HCT116 (cell line): Measurements from ENCODE around the gene TXLNG.

Source experiments
- ATF3 ChIP-seq: IDR thresholded peaks from 2 replicates; pipeline ENCODE4 v1.6.1; 2012
- EGR1 ChIP-seq: IDR thresholded peaks from 2 replicates; pipeline ENCODE4 v1.6.1; 2012; ENCODE audit warnings: low read depth
- EZH2 ChIP-seq: fragments of 200-600 bp; sonication (generic); IDR thresholded peaks from 2 replicates; pipeline ENCODE4 v1.6.1; 2017; ENCODE audit warnings: antibody characterized with exemption, mixed run types
- EZH2phosphoT487 ChIP-seq: fragments of 200-600 bp; IDR thresholded peaks from 2 replicates; pipeline ENCODE4 v1.6.1; 2018; ENCODE audit warnings: antibody characterized with exemption, borderline replicate concordance
- POLR2AphosphoS5 ChIP-seq: IDR thresholded peaks from 2 replicates; pipeline ENCODE4 v1.6.1; 2011; ENCODE audit warnings: mild to moderate bottlenecking, low read depth, low read length, moderate library complexity
- RAD21 ChIP-seq: IDR thresholded peaks from 2 replicates; pipeline ENCODE4 v1.6.1; 2012; ENCODE audit warnings: low read depth, mild to moderate bottlenecking
- REST ChIP-seq: IDR thresholded peaks from 2 replicates; pipeline ENCODE4 v1.6.1; 2012; ENCODE audit warnings: low read depth
- SIN3A ChIP-seq: IDR thresholded peaks from 2 replicates; pipeline ENCODE4 v1.6.1; 2012; ENCODE audit warnings: low read depth
- TF ChIP-seq, protein P1 (sequence below), 3 experiments: fragments of 200-600 bp in 1 of 3; sonication (generic) in 1 of 3; IDR thresholded peaks in 2 of 3; conservative IDR thresholded peaks in 1 of 3; 2 replicates each; pipeline ENCODE4 v1.5.1; 2012 to 2017; ENCODE audit warnings: low read depth in 2 of 3, low read length in 2 of 3, antibody characterized with exemption in 1 of 3, borderline replicate concordance in 1 of 3, control low read depth in 1 of 3, mild to moderate bottlenecking in 1 of 3, mixed read lengths in 1 of 3, mixed run types in 1 of 3, moderate library complexity in 1 of 3; ENCODE audit not compliant: insufficient read depth in 1 of 3

DNA sequence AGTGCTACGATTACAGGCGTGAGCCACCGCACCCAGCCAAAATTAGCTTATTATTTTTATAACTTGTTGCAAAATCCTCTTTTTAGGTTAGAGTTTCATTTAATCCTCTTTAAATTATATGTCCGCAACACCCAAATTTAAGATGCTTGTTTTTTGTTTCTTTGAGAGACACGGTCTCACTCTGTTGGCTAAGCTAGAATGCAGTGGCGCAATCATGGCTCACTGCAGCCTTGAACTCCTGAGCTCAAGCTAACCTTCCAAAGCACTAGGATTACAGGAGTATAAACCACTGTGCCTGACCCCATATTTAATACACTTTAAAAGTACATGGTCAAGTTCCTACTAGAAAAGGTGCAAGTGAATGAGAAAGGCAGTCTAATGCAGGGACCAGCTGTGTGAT is 81.7 kb downstream of the TXLNG start:
- TF ChIP-seq REST (no peak), POLR2AphosphoS5 (no peak), EZH2 (no peak), RAD21 (no peak), EZH2phosphoT487 (no peak), EGR1 (no peak), SIN3A (no peak), ATF3 (no peak)
- TF ChIP-seq, protein P1, sequence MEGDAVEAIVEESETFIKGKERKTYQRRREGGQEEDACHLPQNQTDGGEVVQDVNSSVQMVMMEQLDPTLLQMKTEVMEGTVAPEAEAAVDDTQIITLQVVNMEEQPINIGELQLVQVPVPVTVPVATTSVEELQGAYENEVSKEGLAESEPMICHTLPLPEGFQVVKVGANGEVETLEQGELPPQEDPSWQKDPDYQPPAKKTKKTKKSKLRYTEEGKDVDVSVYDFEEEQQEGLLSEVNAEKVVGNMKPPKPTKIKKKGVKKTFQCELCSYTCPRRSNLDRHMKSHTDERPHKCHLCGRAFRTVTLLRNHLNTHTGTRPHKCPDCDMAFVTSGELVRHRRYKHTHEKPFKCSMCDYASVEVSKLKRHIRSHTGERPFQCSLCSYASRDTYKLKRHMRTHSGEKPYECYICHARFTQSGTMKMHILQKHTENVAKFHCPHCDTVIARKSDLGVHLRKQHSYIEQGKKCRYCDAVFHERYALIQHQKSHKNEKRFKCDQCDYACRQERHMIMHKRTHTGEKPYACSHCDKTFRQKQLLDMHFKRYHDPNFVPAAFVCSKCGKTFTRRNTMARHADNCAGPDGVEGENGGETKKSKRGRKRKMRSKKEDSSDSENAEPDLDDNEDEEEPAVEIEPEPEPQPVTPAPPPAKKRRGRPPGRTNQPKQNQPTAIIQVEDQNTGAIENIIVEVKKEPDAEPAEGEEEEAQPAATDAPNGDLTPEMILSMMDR (IDR thresholded peaks at IDR 0.05 in 2 of 3, conservative IDR thresholded peaks at IDR 0.05 in 1 of 3; ENCODE audit: borderline replicate concordance in 1 of 3, insufficient read depth in 1 of 3, low read depth in 2 of 3, low read length in 2 of 3) = no peak
